Ovary (tissue), 3 donors: ENCODE results near the gene FGD3.

Experiments
- EP300 ChIP-seq: sonication (generic); formaldehyde crosslinking; IDR thresholded peaks from one replicate; pipeline ENCODE4 v1.6.1; 2017; ENCODE audit warnings: antibody characterized with exemption
- POLR2A ChIP-seq: fragments of 450-650 bp; IDR thresholded peaks from one replicate; pipeline ENCODE4 v1.6.1; 2017; ENCODE audit warnings: antibody characterized with exemption, mild to moderate bottlenecking, moderate library complexity
- TF ChIP-seq, protein P1 (sequence below), 3 donors: fragments of 450-650 bp in 2 of 3; fragments of 200-600 bp in 1 of 3; IDR thresholded peaks; one replicate each; pipeline versions ENCODE4 v1.5.1 to v1.8.0; 2016 to 2022; ENCODE audit warnings: antibody characterized with exemption in 3 of 3, mild to moderate bottlenecking in 1 of 3
- donor health status: DM: no; HTN: no; CAD: no.

DNA sequence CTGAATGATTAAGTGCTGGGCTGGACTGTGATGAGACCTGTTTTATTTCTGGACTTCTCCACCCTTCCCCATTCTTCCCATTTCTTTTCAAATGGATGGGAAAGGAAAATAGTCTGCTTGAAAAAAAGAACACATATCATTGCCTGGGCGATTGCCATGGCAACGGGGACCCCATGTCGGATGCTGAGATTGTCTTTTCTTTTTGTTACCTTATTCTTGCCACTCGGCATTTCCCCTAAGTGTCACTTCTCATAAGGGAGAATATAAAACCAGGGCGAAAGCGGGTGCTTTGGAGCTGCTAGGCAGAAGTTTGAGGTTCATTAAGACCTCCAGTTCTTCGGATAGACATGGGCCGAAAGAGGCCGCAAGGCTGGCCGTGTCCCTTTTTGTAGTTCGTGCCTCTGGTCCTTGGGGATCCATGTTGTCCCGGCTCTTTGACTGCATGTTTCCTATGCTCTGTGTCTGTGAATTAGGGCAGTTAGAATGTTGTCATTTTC lies 763 bp downstream of the FGD3 start:
- TF ChIP-seq POLR2A: no peak
- TF ChIP-seq EP300: no peak
- TF ChIP-seq, protein P1, sequence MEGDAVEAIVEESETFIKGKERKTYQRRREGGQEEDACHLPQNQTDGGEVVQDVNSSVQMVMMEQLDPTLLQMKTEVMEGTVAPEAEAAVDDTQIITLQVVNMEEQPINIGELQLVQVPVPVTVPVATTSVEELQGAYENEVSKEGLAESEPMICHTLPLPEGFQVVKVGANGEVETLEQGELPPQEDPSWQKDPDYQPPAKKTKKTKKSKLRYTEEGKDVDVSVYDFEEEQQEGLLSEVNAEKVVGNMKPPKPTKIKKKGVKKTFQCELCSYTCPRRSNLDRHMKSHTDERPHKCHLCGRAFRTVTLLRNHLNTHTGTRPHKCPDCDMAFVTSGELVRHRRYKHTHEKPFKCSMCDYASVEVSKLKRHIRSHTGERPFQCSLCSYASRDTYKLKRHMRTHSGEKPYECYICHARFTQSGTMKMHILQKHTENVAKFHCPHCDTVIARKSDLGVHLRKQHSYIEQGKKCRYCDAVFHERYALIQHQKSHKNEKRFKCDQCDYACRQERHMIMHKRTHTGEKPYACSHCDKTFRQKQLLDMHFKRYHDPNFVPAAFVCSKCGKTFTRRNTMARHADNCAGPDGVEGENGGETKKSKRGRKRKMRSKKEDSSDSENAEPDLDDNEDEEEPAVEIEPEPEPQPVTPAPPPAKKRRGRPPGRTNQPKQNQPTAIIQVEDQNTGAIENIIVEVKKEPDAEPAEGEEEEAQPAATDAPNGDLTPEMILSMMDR (IDR thresholded peaks at IDR 0.05): no peak
